ENCODE results near the gene LINC01488.

- TF ChIP-seq CTCF (IDR thresholded peaks at IDR 0.05) (no peak), POLR2A (IDR thresholded peaks at IDR 0.05) (no peak)
These were observed 49.3 kb upstream of the LINC01488 start for GRCh38 chr11:69431893-69432738.

Data from ovary (tissue), 3 donors.